Muscle layer of duodenum (tissue), 2 donors: ENCODE results near the gene SRRM1.
A peak's percentile ranks its signal among the peaks of the same experiment; 100 is the strongest.
"Not testable (repeated sequence)": the region's sequence is repeated elsewhere in the genome, so short reads cannot be mapped to it uniquely, and the experiment has no call there.

Source experiments
- H3K27ac ChIP-seq: one replicate; pipeline ENCODE4 v1.7.0; 2013; ENCODE audit warnings: mild to moderate bottlenecking, low read length
- H3K27me3 ChIP-seq: one replicate; pipeline ENCODE4 v1.7.0; 2013; ENCODE audit warnings: low read depth, mild to moderate bottlenecking, control low read depth, low read length
- H3K36me3 ChIP-seq, 2 donors: one replicate each; pipeline ENCODE4 v1.7.0; 2013; ENCODE audit warnings: low read length in 2 of 2, control low read depth in 1 of 2, mild to moderate bottlenecking in 1 of 2; ENCODE audit not compliant: insufficient read depth in 2 of 2, control insufficient read depth in 1 of 2
- H3K4me1 ChIP-seq, 2 donors: one replicate each; pipeline ENCODE4 v1.7.0; 2013; ENCODE audit warnings: low read length in 2 of 2, mild to moderate bottlenecking in 2 of 2, control low read depth in 1 of 2, moderate library complexity in 1 of 2; ENCODE audit not compliant: insufficient read depth in 2 of 2, control insufficient read depth in 1 of 2
- H3K4me3 ChIP-seq, 2 donors: one replicate each; pipeline ENCODE4 v1.7.0; 2013; ENCODE audit warnings: low read length in 2 of 2, low read depth in 1 of 2, mild to moderate bottlenecking in 1 of 2
- H3K9me3 ChIP-seq, 2 donors: one replicate each; pipeline ENCODE4 v1.7.0; 2013; ENCODE audit warnings: low read length in 2 of 2, control low read depth in 1 of 2, mild to moderate bottlenecking in 1 of 2; ENCODE audit not compliant: control insufficient read depth in 1 of 2
- donor health status: healthy.

The SRRM1 gene

DNA sequence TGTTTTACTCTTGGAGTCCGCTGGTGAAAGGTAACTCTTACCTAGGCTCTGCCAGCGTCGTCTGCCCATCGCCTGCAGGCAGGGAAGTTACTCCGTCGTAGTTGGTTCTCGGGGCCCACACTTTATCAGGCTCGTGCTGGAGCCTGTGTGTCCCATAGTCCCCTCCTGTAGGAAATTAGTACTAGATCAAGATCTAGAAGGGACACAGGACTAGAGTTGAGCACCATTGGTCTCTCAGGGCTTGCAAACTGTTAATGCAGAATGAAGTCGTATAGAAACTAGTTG, 940 bp downstream of the SRRM1 start:
- Histone ChIP-seq H3K27ac (peak overlapping the region; percentile 74), H3K4me1 (peaks cover 14 to 21% of the 10 kb centered on the region in 2 donors), H3K36me3 (peaks cover 26 to 31% of the 10 kb centered on the region in 2 donors), H3K4me3 (peak overlapping the region; percentile 93 to 97), H3K27me3 (no peaks in the 10 kb centered on the region), H3K9me3 (no peaks in the 10 kb centered on the region)

DNA sequence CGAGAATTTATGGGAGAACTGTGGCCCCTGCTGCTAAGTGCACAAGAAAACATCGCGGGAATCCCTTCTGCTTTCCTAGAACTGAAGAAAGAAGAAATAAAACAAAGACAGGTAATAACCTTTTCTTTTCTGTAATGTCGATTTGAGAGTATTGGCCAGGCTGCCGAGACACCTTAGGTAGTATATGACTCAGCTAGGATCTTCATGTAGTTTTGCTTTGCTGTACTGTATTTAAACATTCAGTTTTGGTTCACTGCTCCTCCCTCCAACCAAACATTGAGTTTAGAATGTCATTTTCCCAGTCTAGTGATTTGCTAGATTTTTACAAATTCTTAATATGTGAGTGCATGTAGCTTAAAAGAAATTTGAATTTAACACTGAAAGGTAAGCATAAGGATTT, 5.8 kb downstream of the SRRM1 start:
- no peak overlapping the region for H3K27ac ChIP-seq

DNA sequence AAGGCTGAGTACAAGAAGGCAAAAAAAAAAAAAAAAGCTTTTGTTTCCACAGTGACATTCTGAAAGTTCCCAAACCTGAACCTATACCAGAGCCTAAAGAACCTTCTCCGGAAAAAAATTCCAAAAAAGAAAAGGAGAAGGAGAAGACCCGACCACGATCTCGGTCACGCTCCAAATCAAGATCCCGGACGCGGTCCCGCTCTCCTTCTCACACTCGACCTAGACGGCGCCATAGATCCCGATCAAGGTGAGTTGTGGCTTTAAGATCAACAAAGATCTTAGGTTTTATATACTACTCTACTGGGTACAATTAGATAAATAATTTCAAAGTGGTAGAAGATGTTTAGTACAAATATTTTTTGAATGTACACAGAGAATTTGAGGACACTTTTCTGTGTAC, 9.3 kb downstream of the SRRM1 start:
- no peaks in the 10 kb centered on the region for H3K4me1 ChIP-seq
- H3K27ac ChIP-seq, result no peak overlapping the region
- H3K27me3 ChIP-seq, result no peaks in the 10 kb centered on the region
- no peaks in the 10 kb centered on the region for H3K9me3 ChIP-seq
- peaks cover 93% of the 10 kb centered on the region in 2 donors for H3K36me3 ChIP-seq
- H3K4me3 ChIP-seq, result no peak overlapping the region

More for the DNA sequence above, 5.8 kb downstream of the SRRM1 start:
- Histone ChIP-seq H3K9me3 (no peaks in the 10 kb centered on the region), H3K36me3 (peaks cover 67 to 68% of the 10 kb centered on the region in 2 donors), H3K27me3 (no peaks in the 10 kb centered on the region), H3K4me3 (no peak overlapping the region), H3K4me1 (peaks cover 12 to 14% of the 10 kb centered on the region in 2 donors)

DNA sequence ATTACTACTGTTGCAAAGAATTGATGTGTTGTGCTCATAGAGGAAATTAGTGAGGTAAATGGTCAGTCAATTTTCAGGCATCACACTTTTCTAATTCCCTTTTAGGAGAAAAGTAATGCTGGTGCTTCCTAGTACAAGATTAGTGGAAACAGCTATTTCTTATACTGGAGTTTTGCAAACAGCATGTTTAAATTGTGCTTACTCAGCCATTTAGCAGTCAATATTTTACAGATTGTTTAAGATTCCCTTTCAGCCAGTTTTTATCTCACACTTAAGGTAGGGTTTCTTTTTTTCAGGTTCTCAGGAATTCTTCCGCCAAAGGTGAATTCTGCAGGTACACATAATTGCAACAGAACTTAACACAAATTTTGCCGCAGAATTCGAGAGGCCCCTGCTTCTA, 10.9 kb downstream of the SRRM1 start:
- no peak overlapping the region for H3K4me3 ChIP-seq
- no peaks in the 10 kb centered on the region for H3K27me3 ChIP-seq
- H3K9me3 ChIP-seq, result no peaks in the 10 kb centered on the region
- H3K27ac ChIP-seq, result no peak overlapping the region
- peaks cover 84 to 86% of the 10 kb centered on the region in 2 donors for H3K36me3 ChIP-seq
- H3K4me1 ChIP-seq, result no peaks in the 10 kb centered on the region

DNA sequence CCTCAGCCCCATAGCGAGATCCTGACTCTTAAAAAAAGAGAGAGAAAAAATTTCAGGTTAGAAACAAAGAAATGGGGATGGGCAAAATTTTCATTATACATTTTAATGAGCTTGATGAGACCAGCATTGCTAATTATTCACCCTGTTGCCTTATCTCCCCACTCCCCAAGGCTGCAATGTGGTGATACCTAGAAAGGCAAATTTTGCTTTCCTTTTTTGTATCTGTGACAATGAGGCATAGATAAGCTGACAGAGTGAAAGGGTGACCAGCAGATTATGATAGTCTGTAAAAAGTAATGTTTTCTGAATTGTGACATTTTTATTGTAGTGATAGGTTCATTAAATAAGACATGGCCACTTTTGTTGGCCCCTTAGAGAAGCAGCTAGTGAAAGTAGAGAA, 12.9 kb downstream of the SRRM1 start:
- no peak overlapping the region for H3K4me3 ChIP-seq
- H3K9me3 ChIP-seq, result no peaks in the 10 kb centered on the region
- H3K36me3 ChIP-seq, result peaks cover 75 to 76% of the 10 kb centered on the region in 2 donors
- H3K27ac ChIP-seq, result no peak overlapping the region
- H3K4me1 ChIP-seq, result no peaks in the 10 kb centered on the region
- no peaks in the 10 kb centered on the region for H3K27me3 ChIP-seq

DNA sequence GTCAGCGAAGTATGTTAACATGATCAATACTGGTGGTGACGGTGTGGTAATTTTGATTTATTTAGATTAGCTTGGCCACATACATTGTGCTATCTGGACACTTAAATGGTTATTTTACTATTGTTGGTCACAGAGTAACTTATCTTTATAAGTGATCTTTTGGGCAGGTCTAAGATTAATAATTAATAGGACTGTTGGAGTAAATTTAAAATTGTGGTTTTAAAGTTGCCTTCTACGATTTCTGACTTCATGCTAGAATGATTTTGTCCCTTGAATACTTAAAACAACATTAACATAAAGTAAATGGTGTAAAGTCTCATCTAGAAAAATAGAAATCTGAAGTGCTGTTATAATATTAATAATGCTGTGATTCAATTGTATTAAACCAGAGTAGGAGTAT, 14.7 kb downstream of the SRRM1 start:
- H3K36me3 ChIP-seq, result peaks cover 77 to 80% of the 10 kb centered on the region in 2 donors
- no peak overlapping the region for H3K4me3 ChIP-seq
- no peak overlapping the region for H3K27ac ChIP-seq
- H3K9me3 ChIP-seq, result no peaks in the 10 kb centered on the region
- H3K27me3 ChIP-seq, result no peaks in the 10 kb centered on the region
- H3K4me1 ChIP-seq, result no peaks in the 10 kb centered on the region

DNA sequence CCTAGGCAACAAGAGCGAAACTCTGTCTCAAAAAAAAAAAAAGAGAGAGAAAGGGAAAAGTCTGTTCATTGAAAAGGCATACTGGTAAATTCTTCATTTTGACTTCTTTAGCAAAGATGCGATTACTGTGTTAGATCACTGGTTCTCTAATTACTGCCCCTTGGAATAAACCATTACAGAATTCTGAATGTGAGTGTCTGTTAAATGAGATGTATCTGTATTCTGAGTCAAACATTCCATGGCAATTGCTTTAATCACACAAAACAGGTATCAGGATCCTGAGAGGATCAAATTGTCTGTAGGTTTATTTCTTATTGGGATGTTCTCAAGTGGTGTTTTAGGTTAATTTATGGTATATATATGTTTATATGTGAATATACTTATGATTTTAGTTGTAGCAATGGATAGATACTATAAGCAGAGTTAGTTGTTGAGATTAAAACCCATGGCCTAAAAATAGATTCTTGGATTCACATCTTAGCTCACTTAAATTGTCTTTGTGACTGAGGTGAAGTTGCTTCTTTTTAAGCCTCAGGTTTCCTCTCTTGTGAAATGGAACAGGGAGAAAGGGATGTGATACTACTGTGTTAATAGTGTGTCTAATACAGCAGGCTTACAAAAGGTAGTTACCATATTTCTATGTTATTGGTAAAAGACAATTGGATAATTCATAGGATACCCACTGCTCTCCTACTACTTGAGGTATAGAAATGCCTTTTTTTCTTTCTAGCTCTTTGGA, 16.2 kb downstream of the SRRM1 start:
- H3K4me3 ChIP-seq, result no peak overlapping the region
- no peaks in the 10 kb centered on the region for H3K4me1 ChIP-seq
- peaks cover 71 to 78% of the 10 kb centered on the region in 2 donors for H3K36me3 ChIP-seq
- H3K9me3 ChIP-seq, result no peaks in the 10 kb centered on the region
- H3K27ac ChIP-seq, result no peak overlapping the region
- H3K27me3 ChIP-seq, result no peaks in the 10 kb centered on the region

DNA sequence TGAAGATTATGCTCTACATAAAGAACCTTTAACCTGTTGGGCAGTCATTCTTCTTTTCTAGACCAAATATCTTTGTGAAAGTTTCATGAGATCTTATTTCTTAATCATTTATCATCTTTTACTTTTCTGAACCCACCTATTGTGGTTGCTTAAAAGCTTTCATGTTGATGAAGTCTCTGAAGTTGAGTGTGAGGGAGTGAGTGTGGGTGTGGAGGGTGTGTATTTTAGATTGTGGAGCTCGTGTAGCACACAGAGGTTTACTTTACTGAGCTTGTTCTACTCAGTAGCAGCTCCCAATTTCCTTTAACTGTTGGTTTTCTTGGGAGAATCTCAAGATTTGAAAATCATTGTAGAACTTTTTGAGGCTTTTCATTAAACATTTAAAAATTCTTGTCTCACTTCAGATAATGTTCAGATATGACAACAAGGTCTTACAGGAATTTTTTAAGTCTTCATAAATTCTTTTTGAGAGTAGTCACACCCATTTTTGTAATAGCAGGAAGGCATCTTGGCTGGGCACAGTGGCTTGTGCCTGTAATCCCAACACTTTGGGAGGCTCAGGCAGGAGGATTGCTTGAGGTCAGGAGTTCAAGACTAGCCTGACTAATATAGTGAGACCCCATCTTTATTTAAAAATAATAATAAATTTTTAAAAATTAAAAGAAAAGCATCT, 17.0 kb downstream of the SRRM1 start:
- Histone ChIP-seq H3K4me1 (no peaks in the 10 kb centered on the region), H3K36me3 (peaks cover 70 to 78% of the 10 kb centered on the region in 2 donors), H3K27me3 (no peaks in the 10 kb centered on the region), H3K9me3 (no peaks in the 10 kb centered on the region), H3K4me3 (no peak overlapping the region), H3K27ac (no peak overlapping the region)

DNA sequence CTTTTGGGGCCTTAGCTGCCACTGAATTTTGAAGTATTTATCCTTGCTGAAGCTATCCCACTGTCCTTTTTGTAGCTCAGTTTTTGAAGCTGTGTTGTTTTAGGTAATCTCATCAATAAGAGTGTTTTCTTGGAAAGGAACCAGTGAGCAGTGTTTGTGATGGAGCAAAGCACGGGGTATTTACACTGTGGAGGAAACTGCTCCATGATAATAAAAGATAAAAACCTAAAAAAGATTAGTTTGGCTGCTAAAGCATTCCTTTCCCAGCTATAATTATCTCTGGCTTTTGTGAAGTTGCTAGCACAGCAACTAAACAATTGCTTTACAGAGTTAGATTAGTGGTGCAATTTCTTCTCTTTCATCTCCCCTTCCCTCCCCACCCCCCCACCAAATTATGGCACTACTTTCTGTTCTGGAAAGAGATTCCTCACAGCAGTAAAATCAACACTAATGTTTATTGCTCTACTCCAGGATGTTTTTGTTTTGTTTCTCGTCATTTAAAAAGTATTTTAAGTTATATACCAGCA, 21.5 kb downstream of the SRRM1 start:
- Histone ChIP-seq H3K4me1 (no peaks in the 10 kb centered on the region), H3K4me3 (no peak overlapping the region), H3K36me3 (peaks cover 66 to 83% of the 10 kb centered on the region in 2 donors)

DNA sequence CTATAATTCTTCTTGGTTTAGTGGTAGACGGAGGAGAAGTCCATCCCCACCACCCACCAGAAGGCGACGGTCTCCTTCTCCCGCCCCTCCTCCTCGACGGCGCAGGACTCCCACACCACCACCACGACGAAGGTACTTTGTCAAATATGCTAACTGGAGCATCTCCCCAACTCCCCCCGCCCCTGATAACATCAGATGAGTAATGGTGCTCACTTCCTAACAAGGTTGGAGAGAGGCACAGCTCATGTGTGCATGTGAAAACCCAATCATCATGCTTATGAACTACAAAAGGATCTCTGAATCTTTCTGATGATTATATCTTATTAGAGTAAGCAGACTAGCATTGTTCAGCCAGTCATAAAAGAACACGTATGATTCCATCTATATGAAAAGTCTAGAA, 23.7 kb downstream of the SRRM1 start:
- H3K4me1 ChIP-seq, result no peaks in the 10 kb centered on the region
- H3K36me3 ChIP-seq, result peaks cover 78 to 88% of the 10 kb centered on the region in 2 donors
- H3K27me3 ChIP-seq, result no peaks in the 10 kb centered on the region
- H3K4me3 ChIP-seq, result no peak overlapping the region
- no peak overlapping the region for H3K27ac ChIP-seq
- H3K9me3 ChIP-seq, result no peaks in the 10 kb centered on the region

More for the DNA sequence above, 21.5 kb downstream of the SRRM1 start:
- Histone ChIP-seq H3K27ac (no peak overlapping the region), H3K27me3 (no peaks in the 10 kb centered on the region), H3K9me3 (no peaks in the 10 kb centered on the region)

DNA sequence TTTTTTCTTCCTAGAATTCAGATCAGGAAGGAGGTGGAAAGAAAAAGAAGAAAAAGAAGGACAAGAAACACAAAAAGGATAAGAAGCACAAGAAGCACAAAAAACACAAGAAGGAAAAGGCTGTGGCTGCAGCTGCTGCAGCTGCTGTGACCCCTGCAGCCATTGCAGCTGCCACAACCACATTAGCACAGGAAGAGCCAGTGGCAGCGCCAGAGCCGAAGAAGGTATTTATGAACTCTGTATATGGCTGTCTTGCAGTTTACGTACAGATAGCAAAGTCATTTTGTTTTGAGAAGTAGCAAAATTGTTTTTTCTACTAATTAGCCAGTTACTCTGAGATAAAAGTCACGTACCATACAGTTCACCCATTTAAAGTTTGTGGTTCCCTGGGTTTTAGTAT, 28.3 kb downstream of the SRRM1 start:
- not testable (repeated sequence) for H3K4me1 ChIP-seq, H3K9me3 ChIP-seq, H3K27ac ChIP-seq, H3K27me3 ChIP-seq, H3K4me3 ChIP-seq
- H3K36me3 ChIP-seq, result peaks cover 59 to 74% of the 10 kb centered on the region in 2 donors
